ENCODE measurements around the gene SYNPO2.
"Not testable (repeated sequence)": the region's sequence is repeated elsewhere in the genome, so short reads cannot be mapped to it uniquely, and the experiment has no call there.

SYNPO2 gene

DNA sequence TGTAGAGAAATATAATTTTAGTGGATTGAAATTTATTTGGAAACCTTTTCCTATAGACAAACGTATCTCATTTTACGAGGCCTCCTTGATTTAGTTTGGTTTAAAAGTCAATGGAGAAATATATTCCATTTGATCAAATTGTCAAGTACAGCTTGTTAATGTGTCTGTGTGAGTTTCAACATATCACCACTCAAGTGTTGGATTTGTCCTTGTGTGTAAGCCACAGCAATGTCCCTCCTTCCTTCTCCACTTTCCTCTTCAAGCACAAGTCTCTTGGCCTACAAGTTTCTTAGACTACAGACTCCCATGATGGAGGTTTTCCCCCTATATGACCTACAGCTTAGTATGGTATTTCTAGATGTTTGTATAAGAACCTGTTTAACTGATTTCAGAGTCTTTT is 104.7 kb downstream of the SYNPO2 start:
- in situ Hi-C loops (cut with MboI; ENCODE audit: low sequenced_read_pairs), result loop anchor here (25.0 kb wide), 1 partner anchor 494 kb away; no protein-coding TSS in a partner anchor
- H3K36me3 ChIP-seq (replicated peaks), result no peaks in the 10 kb centered on the region

DNA sequence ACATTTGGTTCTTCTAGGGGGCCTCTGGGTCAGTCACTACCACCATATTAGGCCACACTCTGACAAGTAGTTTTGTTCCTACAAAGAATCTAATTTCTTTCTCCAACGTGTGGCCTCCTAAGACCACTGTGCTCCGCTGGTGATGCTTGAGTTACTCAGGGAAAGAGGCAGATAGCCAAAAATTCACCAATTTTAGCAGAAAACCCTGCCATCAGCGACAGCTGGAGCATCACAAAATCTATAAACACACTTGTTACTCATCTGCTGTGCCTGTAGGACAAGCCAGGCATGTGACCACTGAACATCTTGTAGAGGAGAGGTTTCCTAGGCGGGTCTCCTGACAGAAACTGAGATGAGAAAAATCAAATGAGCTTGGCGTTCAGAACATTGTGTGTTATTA is 105.4 kb downstream of the SYNPO2 start:
- Histone ChIP-seq H3K27me3 (ENCODE audit: low read depth) (no peaks in the 10 kb centered on the region), H3K9me3 (no peaks in the 10 kb centered on the region), H3K36me3 (replicated peaks) (no peaks in the 10 kb centered on the region), H3K4me1 (peaks cover 13% of the 10 kb centered on the region), H3K4me3 (no peak overlapping the region)
- no peak for DNase-seq (ENCODE audit: low spot score in 2 of 2)
- in situ Hi-C loops (cut with MboI; ENCODE audit: low sequenced_read_pairs), result loop anchor here (25.0 kb wide), 1 partner anchor 493 kb away; no protein-coding TSS in a partner anchor

More for the DNA sequence above, 104.7 kb downstream of the SYNPO2 start:
- Histone ChIP-seq H3K4me3 (no peak overlapping the region), H3K9me3 (no peaks in the 10 kb centered on the region), H3K4me1 (peaks cover 11% of the 10 kb centered on the region), H3K27me3 (ENCODE audit: low read depth) (no peaks in the 10 kb centered on the region)
- DNase-seq (ENCODE audit: low spot score in 2 of 2), result no peak

DNA sequence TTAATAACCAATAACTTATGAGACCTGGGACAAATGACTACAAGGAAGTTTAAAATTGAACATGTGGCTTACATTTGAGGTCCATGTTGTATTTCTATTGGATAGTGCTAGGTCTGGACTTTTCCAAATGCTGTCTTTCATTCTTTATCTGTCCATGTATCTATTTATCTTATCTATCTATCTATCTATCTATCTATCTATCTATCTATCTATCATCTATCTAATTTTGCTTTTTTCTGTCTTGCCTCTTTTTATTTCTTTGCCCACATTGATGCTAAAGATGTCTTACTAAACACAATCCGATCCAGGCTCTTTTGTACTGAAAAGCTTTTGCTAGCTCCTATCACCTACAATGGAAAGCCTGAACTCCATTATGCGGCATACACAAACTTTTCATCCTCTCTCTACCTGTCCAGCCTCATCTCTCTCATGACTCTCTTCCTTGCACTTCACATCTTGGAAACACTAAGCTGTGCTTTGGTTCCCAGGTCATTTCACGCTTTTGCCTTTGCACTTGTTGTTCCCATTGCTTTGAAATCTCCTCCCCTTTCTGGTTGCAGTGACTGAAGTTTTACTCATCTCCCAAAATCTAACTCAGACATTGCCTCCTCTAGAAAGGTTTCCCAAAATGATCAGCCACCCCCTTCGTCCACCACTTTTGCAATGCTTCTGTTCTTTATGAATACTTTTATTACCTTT is 107.2 kb downstream of the SYNPO2 start:
- H3K4me1 ChIP-seq, result peaks cover 13% of the 10 kb centered on the region
- in situ Hi-C loops (cut with MboI; ENCODE audit: low sequenced_read_pairs), result loop anchor here (25.0 kb wide), 1 partner anchor 491 kb away; no protein-coding TSS in a partner anchor
- H3K4me3 ChIP-seq, result no peak overlapping the region
- no peaks in the 10 kb centered on the region for H3K36me3 ChIP-seq (replicated peaks)
- DNase-seq (ENCODE audit: low spot score in 2 of 2), result no peak
- H3K9me3 ChIP-seq, result no peaks in the 10 kb centered on the region
- H3K27me3 ChIP-seq (ENCODE audit: low read depth), result no peaks in the 10 kb centered on the region

DNA sequence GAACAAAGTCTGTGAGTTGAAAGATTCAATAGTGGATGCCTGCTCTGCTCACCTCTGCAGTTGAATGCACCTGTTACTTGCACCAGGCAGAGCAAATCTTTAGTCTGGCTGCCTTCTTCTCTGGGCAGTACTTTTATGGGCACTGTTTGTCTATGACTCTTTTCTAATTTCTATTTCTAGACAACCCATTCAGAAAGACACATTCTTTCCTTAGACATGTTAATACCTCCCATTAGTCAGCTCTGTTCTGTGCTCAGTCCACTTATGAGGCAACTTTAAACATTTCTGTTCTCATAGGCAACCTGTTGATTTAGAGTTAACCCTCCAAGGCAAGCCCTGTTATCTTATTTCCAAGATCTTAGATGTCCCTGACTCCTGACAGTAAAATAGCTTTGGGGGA is 108.9 kb downstream of the SYNPO2 start:
- in situ Hi-C loops (cut with MboI; ENCODE audit: low sequenced_read_pairs), result loop anchor here (25.0 kb wide), 1 partner anchor 490 kb away; no protein-coding TSS in a partner anchor
- Histone ChIP-seq H3K9me3 (no peaks in the 10 kb centered on the region), H3K4me1 (peaks cover 13% of the 10 kb centered on the region), H3K36me3 (replicated peaks) (no peaks in the 10 kb centered on the region), H3K4me3 (no peak overlapping the region), H3K27me3 (ENCODE audit: low read depth) (no peaks in the 10 kb centered on the region)
- DNase-seq (ENCODE audit: low spot score in 2 of 2), result peak; percentile 51 to 99

DNA sequence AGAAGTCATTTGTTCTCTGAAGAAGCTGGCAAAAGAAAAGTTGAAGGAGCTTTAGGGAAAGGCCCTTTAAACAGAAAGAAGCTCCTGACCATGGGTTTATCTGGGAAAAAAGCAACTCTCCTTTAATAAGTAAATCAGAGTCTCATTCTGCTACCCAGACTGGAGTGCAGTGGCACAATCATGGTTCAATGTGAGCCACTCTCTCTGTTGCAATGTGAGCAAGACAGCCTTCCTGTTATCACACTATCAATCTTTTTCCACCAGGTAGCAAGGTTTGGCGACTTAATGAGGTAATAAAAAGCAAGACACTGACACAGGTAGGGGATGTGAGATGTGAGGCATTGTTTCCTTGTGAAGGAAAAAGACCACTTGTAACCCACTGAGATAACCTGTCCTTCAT is 111.3 kb downstream of the SYNPO2 start:
- no peak for DNase-seq (ENCODE audit: low spot score in 2 of 2)
- no peaks in the 10 kb centered on the region for H3K36me3 ChIP-seq (replicated peaks)
- no peaks in the 10 kb centered on the region for H3K9me3 ChIP-seq
- no peaks in the 10 kb centered on the region for H3K27me3 ChIP-seq (ENCODE audit: low read depth)
- H3K4me1 ChIP-seq, result peaks cover 13% of the 10 kb centered on the region
- in situ Hi-C loops (cut with MboI; ENCODE audit: low sequenced_read_pairs), result loop anchor here (25.0 kb wide), 1 partner anchor 487 kb away; no protein-coding TSS in a partner anchor
- H3K4me3 ChIP-seq, result no peak overlapping the region

DNA sequence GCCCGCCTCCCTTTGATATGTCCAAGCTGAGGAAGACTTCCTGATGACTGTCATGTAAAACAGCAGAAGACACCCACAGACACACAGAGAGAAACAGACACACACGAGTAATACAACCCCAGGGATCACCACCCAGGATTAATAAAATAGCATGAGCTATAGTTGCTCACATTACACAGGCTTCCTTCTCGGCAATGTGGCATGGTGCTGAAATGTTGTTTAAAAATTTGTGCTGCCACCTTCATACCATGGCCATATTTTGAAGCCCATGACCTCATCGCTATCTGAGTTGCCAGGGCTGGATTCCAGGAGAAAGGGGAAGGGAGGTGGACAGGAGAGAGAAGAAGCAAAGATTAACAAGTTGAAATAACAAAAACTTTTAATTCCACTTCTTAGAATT is 111.7 kb downstream of the SYNPO2 start:
- no peak for DNase-seq (ENCODE audit: low spot score in 2 of 2)
- in situ Hi-C loops (cut with MboI; ENCODE audit: low sequenced_read_pairs), result no loop called here

DNA sequence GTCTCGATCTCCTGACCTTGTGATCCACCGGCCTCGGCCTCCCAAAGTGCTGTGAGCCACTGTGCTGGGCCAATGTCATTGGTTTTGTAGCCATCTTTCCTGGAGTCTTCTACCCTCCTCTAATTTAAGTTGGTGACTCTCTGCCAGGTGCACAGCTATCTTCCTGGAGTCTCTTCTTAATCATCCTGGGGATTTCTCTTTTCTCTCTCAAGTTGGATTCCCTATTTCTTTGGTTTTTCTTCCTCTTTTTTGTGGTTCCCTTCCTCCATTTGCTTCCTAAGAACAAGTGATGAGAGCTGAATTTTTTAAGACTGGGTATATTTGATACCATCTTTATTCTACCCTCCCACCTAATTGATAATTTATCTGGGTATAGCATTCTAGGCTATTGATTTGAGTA is 113.8 kb downstream of the SYNPO2 start:
- H3K27me3 ChIP-seq (ENCODE audit: low read depth), result no peaks in the 10 kb centered on the region
- H3K4me3 ChIP-seq, result no peak overlapping the region
- no peaks in the 10 kb centered on the region for H3K9me3 ChIP-seq
- DNase-seq (ENCODE audit: low spot score in 2 of 2), result no peak
- H3K36me3 ChIP-seq (replicated peaks), result no peaks in the 10 kb centered on the region
- in situ Hi-C loops (cut with MboI; ENCODE audit: low sequenced_read_pairs), result no loop called here
- H3K4me1 ChIP-seq, result peaks cover 9% of the 10 kb centered on the region

More for the DNA sequence above, 111.7 kb downstream of the SYNPO2 start:
- Histone ChIP-seq H3K9me3 (no peaks in the 10 kb centered on the region), H3K27me3 (ENCODE audit: low read depth) (no peaks in the 10 kb centered on the region), H3K4me1 (peaks cover 13% of the 10 kb centered on the region), H3K36me3 (replicated peaks) (no peaks in the 10 kb centered on the region), H3K4me3 (no peak overlapping the region)

DNA sequence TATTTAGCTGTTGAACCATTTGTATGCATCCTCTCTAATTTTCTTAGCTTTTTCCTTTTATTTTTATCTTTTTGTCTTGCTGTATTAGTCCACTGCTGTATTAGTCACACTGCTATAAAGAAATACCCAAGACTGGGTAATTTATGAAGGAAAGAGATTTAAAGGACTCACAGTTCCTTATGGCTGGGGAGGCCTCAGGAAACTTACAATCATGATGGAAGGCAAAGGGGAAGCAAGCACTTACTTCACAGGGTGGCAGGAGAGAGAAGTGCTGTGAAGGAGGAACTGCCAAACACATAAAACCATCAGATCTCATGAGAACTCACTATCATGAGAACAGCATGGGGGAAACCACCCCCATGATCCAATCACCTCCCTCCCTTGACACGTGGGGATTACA is 114.3 kb downstream of the SYNPO2 start:
- H3K9me3 ChIP-seq; DNase-seq (ENCODE audit: low spot score in 2 of 2); H3K4me1 ChIP-seq; H3K27me3 ChIP-seq (ENCODE audit: low read depth); H3K36me3 ChIP-seq (replicated peaks); H3K4me3 ChIP-seq; in situ Hi-C loops (cut with MboI; ENCODE audit: low sequenced_read_pairs): not testable (repeated sequence)

DNA sequence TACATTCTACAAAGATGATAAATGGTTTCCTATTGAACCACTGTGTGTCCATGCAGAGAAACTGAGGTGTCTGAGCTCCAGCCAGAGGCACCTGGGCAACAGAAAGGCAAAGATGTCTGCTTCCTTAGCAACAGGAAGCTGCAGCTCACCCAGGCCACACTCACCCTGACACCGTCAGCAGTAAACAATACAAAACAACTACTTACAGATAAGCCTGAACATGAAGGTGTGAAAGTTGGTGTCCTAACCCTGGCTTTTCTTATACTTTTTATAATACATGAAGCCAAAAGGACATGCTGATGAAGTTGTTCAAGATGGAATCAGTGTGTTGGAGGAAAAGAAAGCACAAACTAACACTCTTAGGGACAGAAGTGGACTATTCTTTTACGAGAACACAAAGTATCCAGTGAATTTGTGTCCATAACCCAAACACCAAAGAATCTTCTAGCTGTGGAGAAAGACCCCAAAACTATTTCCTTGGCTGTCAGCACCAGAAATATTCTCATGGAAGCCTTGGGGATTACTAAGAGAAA is 117.3 kb downstream of the SYNPO2 start:
- in situ Hi-C loops (cut with MboI; ENCODE audit: low sequenced_read_pairs), result no loop called here
- Histone ChIP-seq H3K9me3 (no peaks in the 10 kb centered on the region), H3K27me3 (ENCODE audit: low read depth) (peaks cover 5% of the 10 kb centered on the region; the same call in 1 of the 2 replicates), H3K4me3 (no peak overlapping the region), H3K36me3 (replicated peaks) (no peaks in the 10 kb centered on the region), H3K4me1 (no peaks in the 10 kb centered on the region)
- DNase-seq (ENCODE audit: low spot score in 2 of 2), result no peak

DNA sequence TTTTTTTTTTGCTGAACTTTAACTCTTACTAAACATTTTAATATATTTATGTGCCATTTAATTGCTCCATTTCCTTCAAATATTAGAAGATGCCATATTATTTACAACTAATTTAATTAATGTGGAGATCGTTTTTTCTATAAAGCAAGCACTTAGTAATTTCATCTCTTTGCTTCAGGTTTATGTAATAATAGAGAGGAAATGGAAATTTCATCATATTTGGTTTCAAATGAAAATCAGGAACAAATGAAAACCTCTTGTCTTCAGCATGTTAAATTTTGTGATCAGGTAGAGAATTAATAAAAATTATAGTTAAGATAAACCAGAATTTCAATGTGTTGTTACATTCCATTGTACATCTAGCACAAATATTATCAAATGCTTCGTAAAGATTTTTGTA is 120.1 kb downstream of the SYNPO2 start:
- no peaks in the 10 kb centered on the region for H3K9me3 ChIP-seq
- in situ Hi-C loops (cut with MboI; ENCODE audit: low sequenced_read_pairs), result no loop called here
- H3K27me3 ChIP-seq (ENCODE audit: low read depth), result peaks cover 8% of the 10 kb centered on the region
- no peaks in the 10 kb centered on the region for H3K4me1 ChIP-seq
- no peak for DNase-seq (ENCODE audit: low spot score in 2 of 2)
- no peak overlapping the region for H3K4me3 ChIP-seq
- H3K36me3 ChIP-seq (replicated peaks), result no peaks in the 10 kb centered on the region

DNA sequence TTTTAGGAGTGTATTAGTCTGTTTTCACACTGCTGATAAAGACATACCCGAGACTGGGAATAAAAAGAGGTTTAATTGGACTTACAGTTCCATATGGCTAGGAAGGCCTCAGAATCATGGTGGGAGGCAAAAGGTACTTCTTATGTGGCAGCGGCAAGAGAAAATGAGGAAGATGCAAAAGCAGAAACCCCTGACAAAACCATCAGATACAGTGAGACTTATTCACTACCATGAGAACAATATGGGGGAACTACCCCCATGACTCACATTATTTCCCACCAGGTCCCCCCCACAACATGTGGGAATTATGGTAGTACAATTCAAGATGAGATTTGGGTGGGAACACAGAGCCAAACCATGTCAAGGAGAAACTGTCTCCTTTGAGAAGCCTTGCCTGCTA is 121.6 kb downstream of the SYNPO2 start:
- DNase-seq (ENCODE audit: low spot score in 2 of 2); H3K36me3 ChIP-seq (replicated peaks); H3K27me3 ChIP-seq (ENCODE audit: low read depth); H3K4me1 ChIP-seq; in situ Hi-C loops (cut with MboI; ENCODE audit: low sequenced_read_pairs); H3K9me3 ChIP-seq; H3K4me3 ChIP-seq: not testable (repeated sequence)

DNA sequence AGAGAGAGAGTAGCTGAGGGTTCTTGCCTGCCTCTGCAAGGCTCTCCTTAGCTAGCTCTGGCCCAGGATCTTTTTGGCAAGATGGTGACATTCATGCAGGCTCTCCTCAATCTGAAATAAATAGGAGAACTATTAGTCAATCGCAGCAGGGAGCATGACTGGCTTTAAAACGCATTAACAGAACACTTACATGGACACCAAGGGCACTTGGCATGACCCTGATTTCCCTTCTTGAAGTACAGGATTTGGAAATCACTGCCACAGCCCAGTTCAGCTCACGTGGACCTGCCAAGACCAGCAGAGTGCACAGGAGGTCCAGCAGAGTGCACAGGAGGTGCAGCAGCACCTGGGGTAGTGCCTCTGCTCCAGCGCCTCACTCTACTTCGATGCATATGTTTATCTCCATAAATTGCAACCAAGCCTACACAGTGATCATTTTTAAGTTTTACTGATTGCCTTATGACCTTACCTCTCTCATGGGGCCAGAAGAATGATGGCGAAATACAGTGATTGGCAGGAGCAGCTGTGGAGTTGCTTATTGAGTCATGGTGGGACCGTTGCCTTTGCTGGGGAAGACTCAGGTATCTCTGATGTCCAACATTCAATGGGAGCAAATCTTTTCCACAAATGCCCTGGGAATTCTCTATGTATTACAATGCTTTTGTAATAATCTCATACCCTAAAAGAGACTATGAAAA is 122.4 kb downstream of the SYNPO2 start:
- no peak for DNase-seq (ENCODE audit: low spot score in 2 of 2)
- H3K36me3 ChIP-seq (replicated peaks), result no peaks in the 10 kb centered on the region
- in situ Hi-C loops (cut with MboI; ENCODE audit: low sequenced_read_pairs), result no loop called here
- H3K9me3 ChIP-seq, result no peaks in the 10 kb centered on the region
- no peaks in the 10 kb centered on the region for H3K4me1 ChIP-seq
- peaks cover 18% of the 10 kb centered on the region for H3K27me3 ChIP-seq (ENCODE audit: low read depth)
- H3K4me3 ChIP-seq, result no peak overlapping the region

DNA sequence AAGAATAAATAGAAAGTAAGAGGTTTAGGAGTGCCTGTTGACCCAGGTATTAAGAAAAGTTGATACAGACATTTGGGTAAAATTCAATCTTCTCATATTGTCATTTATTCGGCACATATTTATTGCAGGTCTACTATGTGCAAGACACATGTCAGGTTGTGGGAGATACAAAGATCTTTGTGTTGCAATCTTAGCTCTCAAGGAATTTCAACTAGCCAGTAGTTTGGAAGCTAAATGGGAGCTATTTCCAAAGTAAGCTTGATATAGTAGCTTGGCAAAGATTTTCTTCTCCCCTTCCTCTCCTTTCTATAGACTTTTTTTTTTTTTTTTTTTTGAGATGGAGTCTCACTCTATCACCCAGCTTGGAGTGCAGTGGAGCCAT is 122.9 kb downstream of the SYNPO2 start:
- no peaks in the 10 kb centered on the region for H3K9me3 ChIP-seq
- peaks cover 20% of the 10 kb centered on the region for H3K27me3 ChIP-seq (ENCODE audit: low read depth)
- H3K36me3 ChIP-seq (replicated peaks), result no peaks in the 10 kb centered on the region
- no peaks in the 10 kb centered on the region for H3K4me1 ChIP-seq
- DNase-seq (ENCODE audit: low spot score in 2 of 2), result no peak
- H3K4me3 ChIP-seq, result no peak overlapping the region
- in situ Hi-C loops (cut with MboI; ENCODE audit: low sequenced_read_pairs), result no loop called here

DNA sequence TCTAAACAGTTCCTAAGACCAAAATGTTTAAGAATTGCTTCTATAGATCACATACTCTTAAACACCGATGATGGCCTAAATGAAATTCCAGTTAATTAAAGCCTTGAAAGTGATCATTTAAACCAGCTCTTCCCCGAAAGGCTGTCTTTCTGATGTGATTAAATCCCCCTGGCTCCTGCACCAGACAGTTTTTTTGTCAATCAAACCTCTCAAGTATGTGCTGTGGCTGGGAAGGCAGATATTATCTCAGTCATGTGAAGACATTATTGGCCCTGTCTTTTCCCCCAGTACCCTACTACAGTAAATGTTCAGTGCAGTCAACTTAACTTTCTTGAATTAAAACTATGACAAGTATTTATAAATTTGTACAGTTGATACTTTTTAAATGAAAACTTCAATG is 126.0 kb downstream of the SYNPO2 start:
- Histone ChIP-seq H3K27me3 (ENCODE audit: low read depth) (peaks cover 46% of the 10 kb centered on the region), H3K36me3 (replicated peaks) (no peaks in the 10 kb centered on the region), H3K9me3 (no peaks in the 10 kb centered on the region), H3K4me3 (no peak overlapping the region), H3K4me1 (no peaks in the 10 kb centered on the region)
- DNase-seq (ENCODE audit: low spot score in 2 of 2), result no peak
- in situ Hi-C loops (cut with MboI; ENCODE audit: low sequenced_read_pairs), result no loop called here
